Measurements from ENCODE around the gene UGT1A4.

The UGT1A4 gene

GRCh38 chr2:233789554-233789953, 71.0 kb downstream of the UGT1A4 start:
- no peaks in the 10 kb centered on the region for H3F3A ChIP-seq (ENCODE audit: low read depth)
- H2AFZ ChIP-seq (ENCODE audit: low read length), result no peak overlapping the region

GRCh38 chr2:233791151-233791882, 72.8 kb downstream of the UGT1A4 start:
- Histone ChIP-seq H3K9ac (ENCODE audit: low read depth, low read length, poor library complexity, severe bottlenecking) (no peak overlapping the region), H3K36me3 (ENCODE audit: insufficient read depth, low read length) (no peaks in the 10 kb centered on the region), H3K4me2 (ENCODE audit: low read depth, low read length, poor library complexity, severe bottlenecking) (no peak overlapping the region), H3K4me3 (ENCODE audit: low read length, poor library complexity, severe bottlenecking) (no peak overlapping the region), H4K20me1 (ENCODE audit: insufficient read depth, low read length, poor library complexity, severe bottlenecking) (no peaks in the 10 kb centered on the region), H2AFZ (ENCODE audit: low read length) (no peak overlapping the region), H3K79me2 (ENCODE audit: insufficient read depth, low read length) (no peaks in the 10 kb centered on the region), H3F3A (ENCODE audit: low read depth) (no peaks in the 10 kb centered on the region), H3K27me3 (ENCODE audit: insufficient read depth, low read length, poor library complexity, severe bottlenecking) (no peaks in the 10 kb centered on the region), H3K9me2 (replicated peaks; ENCODE audit: low read depth, low read length) (no peaks in the 10 kb centered on the region), H3K9me3 (ENCODE audit: insufficient read depth, low read depth, low read length) (no peaks in the 10 kb centered on the region), H3K4me1 (ENCODE audit: insufficient read depth, low read length, poor library complexity, severe bottlenecking) (no peaks in the 10 kb centered on the region)
- TF ChIP-seq CTCF (conservative IDR thresholded peaks at IDR 0.05; ENCODE audit: low read length) (no peak), EZH2phosphoT487 (IDR thresholded peaks at IDR 0.05; ENCODE audit: borderline replicate concordance) (no peak)

More at GRCh38 chr2:233789554-233789953, 71.0 kb downstream of the UGT1A4 start:
- H3K4me2 ChIP-seq (ENCODE audit: low read depth, low read length, poor library complexity, severe bottlenecking), result no peak overlapping the region
- H3K9me2 ChIP-seq (replicated peaks; ENCODE audit: low read depth, low read length), result no peaks in the 10 kb centered on the region
- no peaks in the 10 kb centered on the region for H3K4me1 ChIP-seq (ENCODE audit: insufficient read depth, low read length, poor library complexity, severe bottlenecking)
- H3K4me3 ChIP-seq (ENCODE audit: low read length, poor library complexity, severe bottlenecking), result no peak overlapping the region
- no peaks in the 10 kb centered on the region for H3K36me3 ChIP-seq (ENCODE audit: insufficient read depth, low read length)
- H3K9ac ChIP-seq (ENCODE audit: low read depth, low read length, poor library complexity, severe bottlenecking), result no peak overlapping the region
- no peaks in the 10 kb centered on the region for H3K79me2 ChIP-seq (ENCODE audit: insufficient read depth, low read length)
- TF ChIP-seq EZH2phosphoT487 (IDR thresholded peaks at IDR 0.05; ENCODE audit: borderline replicate concordance), result no peak
- TF ChIP-seq CTCF (conservative IDR thresholded peaks at IDR 0.05; ENCODE audit: low read length), result no peak
- H3K9me3 ChIP-seq (ENCODE audit: insufficient read depth, low read depth, low read length), result no peaks in the 10 kb centered on the region
- H4K20me1 ChIP-seq (ENCODE audit: insufficient read depth, low read length, poor library complexity, severe bottlenecking), result no peaks in the 10 kb centered on the region
- H3K27me3 ChIP-seq (ENCODE audit: insufficient read depth, low read length, poor library complexity, severe bottlenecking), result no peaks in the 10 kb centered on the region

GRCh38 chr2:233791883-233792329, 73.4 kb downstream of the UGT1A4 start:
- no peaks in the 10 kb centered on the region for H4K20me1 ChIP-seq (ENCODE audit: insufficient read depth, low read length, poor library complexity, severe bottlenecking)
- H3K9me2 ChIP-seq (replicated peaks; ENCODE audit: low read depth, low read length), result no peaks in the 10 kb centered on the region
- H3K4me1 ChIP-seq (ENCODE audit: insufficient read depth, low read length, poor library complexity, severe bottlenecking), result no peaks in the 10 kb centered on the region
- H2AFZ ChIP-seq (ENCODE audit: low read length), result no peak overlapping the region
- H3K79me2 ChIP-seq (ENCODE audit: insufficient read depth, low read length), result no peaks in the 10 kb centered on the region
- no peaks in the 10 kb centered on the region for H3K27me3 ChIP-seq (ENCODE audit: insufficient read depth, low read length, poor library complexity, severe bottlenecking)
- no peak for TF ChIP-seq CTCF (conservative IDR thresholded peaks at IDR 0.05; ENCODE audit: low read length)
- no peak for TF ChIP-seq EZH2phosphoT487 (IDR thresholded peaks at IDR 0.05; ENCODE audit: borderline replicate concordance)
- no peaks in the 10 kb centered on the region for H3K36me3 ChIP-seq (ENCODE audit: insufficient read depth, low read length)
- no peak overlapping the region for H3K9ac ChIP-seq (ENCODE audit: low read depth, low read length, poor library complexity, severe bottlenecking)
- H3K9me3 ChIP-seq (ENCODE audit: insufficient read depth, low read depth, low read length), result no peaks in the 10 kb centered on the region
- H3K4me2 ChIP-seq (ENCODE audit: low read depth, low read length, poor library complexity, severe bottlenecking), result no peak overlapping the region
- no peaks in the 10 kb centered on the region for H3F3A ChIP-seq (ENCODE audit: low read depth)
- H3K4me3 ChIP-seq (ENCODE audit: low read length, poor library complexity, severe bottlenecking), result no peak overlapping the region

All from Loucy (cell line).